GM12878 (cell line): ENCODE measurements around the gene FAM170A.

Experiments used
- POLR2AphosphoS5 ChIP-seq: IDR thresholded peaks from 2 replicates; pipeline ENCODE4 v1.6.1; 2011; ENCODE audit warnings: mild to moderate bottlenecking, low read length, inconsistent platforms
- ZNF24 ChIP-seq: fragments of 450-650 bp; IDR thresholded peaks from 2 replicates; pipeline ENCODE4 v1.6.1; 2017; ENCODE audit warnings: antibody characterized with exemption, mild to moderate bottlenecking

- TF ChIP-seq POLR2AphosphoS5 = no peak
- no peak for TF ChIP-seq ZNF24
Measured at GRCh38 chr5:119680080-119680479, 50.7 kb downstream of the FAM170A start.
